HepG2 (cell line): ENCODE measurements around the gene CRYGA. TPM values are rescaled to one million over a fixed set of nuclear protein-coding genes. Genes with fewer than 3 reads are reported as not detected.
A peak's percentile ranks its signal among the peaks of the same experiment; 100 is the strongest.

Experiments used
- CBX5 ChIP-seq: sonication (generic); formaldehyde crosslinking; IDR thresholded peaks from 2 replicates; pipeline ENCODE4 v1.4.0; 2020; ENCODE audit warnings: missing genetic modification reagents, borderline replicate concordance
- CEBPB ChIP-seq: IDR thresholded peaks from 2 replicates; pipeline ENCODE4 v1.6.1; 2011; ENCODE audit warnings: low read depth, low read length, improper control_type of control experiment, borderline replicate concordance
- DNMT3B ChIP-seq: conservative IDR thresholded peaks from 2 replicates; pipeline ENCODE4 v1.6.1; 2016; ENCODE audit warnings: missing biosample characterization, control low read depth
- ELF3 ChIP-seq: IDR thresholded peaks from 2 replicates; pipeline ENCODE4 v1.6.1; 2016; ENCODE audit warnings: missing genetic modification reagents, missing compliant biosample characterization
- FOSL1 ChIP-seq: sonication (generic); formaldehyde crosslinking; IDR thresholded peaks from 2 replicates; pipeline ENCODE4 v1.9.0; 2021; ENCODE audit warnings: missing genetic modification reagents, borderline replicate concordance
- FOXK1 ChIP-seq: sonication (generic); formaldehyde crosslinking; IDR thresholded peaks from 2 replicates; pipeline ENCODE4 v1.4.0; 2020; ENCODE audit warnings: low read depth, missing genetic modification reagents, borderline replicate concordance
- GATAD2A ChIP-seq: IDR thresholded peaks from 2 replicates; pipeline ENCODE4 v1.6.1; 2016
- HOXA3 ChIP-seq: sonication (generic); formaldehyde crosslinking; IDR thresholded peaks from 2 replicates; pipeline ENCODE4 v1.5.0; 2020; ENCODE audit warnings: missing genetic modification reagents
- HOXA7 ChIP-seq: sonication (generic); formaldehyde crosslinking; IDR thresholded peaks from 2 replicates; pipeline ENCODE4 v1.8.1; 2022; ENCODE audit warnings: mild to moderate bottlenecking, missing genetic modification reagents, moderate library complexity
- KAT8 ChIP-seq: IDR thresholded peaks from 2 replicates; pipeline ENCODE4 v1.6.1; 2016; ENCODE audit warnings: missing genetic modification reagents, missing compliant biosample characterization
- PHF21A ChIP-seq: sonication (generic); formaldehyde crosslinking; IDR thresholded peaks from 2 replicates; pipeline ENCODE4 v1.5.0; 2020; ENCODE audit warnings: mild to moderate bottlenecking, missing genetic modification reagents
- RCOR2 ChIP-seq: IDR thresholded peaks from 2 replicates; pipeline ENCODE4 v1.6.1; 2016; ENCODE audit warnings: missing biosample characterization, missing genetic modification reagents
- SALL2 ChIP-seq: sonication (generic); formaldehyde crosslinking; IDR thresholded peaks from 2 replicates; pipeline ENCODE4 v1.8.1; 2023; ENCODE audit warnings: mild to moderate bottlenecking, missing genetic modification reagents, inconsistent platforms
- STAG1 ChIP-seq: sonication (generic); formaldehyde crosslinking; IDR thresholded peaks from 2 replicates; pipeline ENCODE4 v1.4.0; 2020; ENCODE audit warnings: missing genetic modification reagents
- ZNF614 ChIP-seq: IDR thresholded peaks from 2 replicates; pipeline ENCODE4 v1.6.1; 2018; ENCODE audit warnings: missing biosample characterization, missing genetic modification reagents, inconsistent platforms, borderline replicate concordance
- ZNF850 ChIP-seq: sonication (generic); formaldehyde crosslinking; conservative IDR thresholded peaks from 2 replicates; pipeline ENCODE4 v1.9.0; 2021; ENCODE audit warnings: mild to moderate bottlenecking, missing genetic modification reagents
- polyA plus RNA-seq, 8 experiments: library from polyadenylated mRNA; depleted of rRNA in 3 of 8; stranded (reverse) in 7 of 8; unstranded in 1 of 8; fragments of >200 nt; fragmentation: Illumina TruSeq in 4 of 8; extraction: Trizol in 4 of 8; gene quantifications; 2 replicates each; pipeline versions ENCODE4 v1.2.1 to v1.2.3, GENCODE V29; 2011 to 2016; ENCODE audit warnings: low read depth in 4 of 8, missing spikeins in 1 of 8, mixed read lengths in 1 of 8; ENCODE audit not compliant: insufficient read depth in 1 of 8
- total RNA-seq, 5 experiments: library from RNA; depleted of rRNA; stranded (reverse); fragments of >200 nt; fragmentation: Illumina TruSeq; extraction: Trizol; gene quantifications; 2 replicates each; pipeline ENCODE4 v1.2.3, GENCODE V29; 2016; ENCODE audit warnings: low read depth in 1 of 5
- TF ChIP-seq, protein P1 (sequence below): sonication (generic); formaldehyde crosslinking; IDR thresholded peaks from 2 replicates; pipeline ENCODE4 v1.4.0; 2020; ENCODE audit warnings: missing genetic modification reagents
- TF ChIP-seq, protein P2 (sequence below): sonication (generic); IDR thresholded peaks from 2 replicates; pipeline ENCODE4 v1.6.1; 2016; ENCODE audit warnings: low read depth, borderline replicate concordance
- TF ChIP-seq, protein P3 (sequence below): sonication (generic); formaldehyde crosslinking; IDR thresholded peaks from 2 replicates; pipeline ENCODE4 v1.4.0; 2020; ENCODE audit warnings: missing genetic modification reagents
- TF ChIP-seq, protein P4 (sequence below): sonication (generic); formaldehyde crosslinking; IDR thresholded peaks from 2 replicates; pipeline ENCODE4 v1.4.0; 2020; ENCODE audit warnings: missing genetic modification reagents
- TF ChIP-seq, protein P5 (sequence below): IDR thresholded peaks from 2 replicates; pipeline ENCODE4 v1.6.1; 2012; ENCODE audit warnings: inconsistent platforms

The CRYGA gene
- total and polyA plus RNA-seq, 2 of the 13 experiments (the other 11 are each of a cell fraction or from before 2014, with no cell fraction given) = not detected

DNA sequence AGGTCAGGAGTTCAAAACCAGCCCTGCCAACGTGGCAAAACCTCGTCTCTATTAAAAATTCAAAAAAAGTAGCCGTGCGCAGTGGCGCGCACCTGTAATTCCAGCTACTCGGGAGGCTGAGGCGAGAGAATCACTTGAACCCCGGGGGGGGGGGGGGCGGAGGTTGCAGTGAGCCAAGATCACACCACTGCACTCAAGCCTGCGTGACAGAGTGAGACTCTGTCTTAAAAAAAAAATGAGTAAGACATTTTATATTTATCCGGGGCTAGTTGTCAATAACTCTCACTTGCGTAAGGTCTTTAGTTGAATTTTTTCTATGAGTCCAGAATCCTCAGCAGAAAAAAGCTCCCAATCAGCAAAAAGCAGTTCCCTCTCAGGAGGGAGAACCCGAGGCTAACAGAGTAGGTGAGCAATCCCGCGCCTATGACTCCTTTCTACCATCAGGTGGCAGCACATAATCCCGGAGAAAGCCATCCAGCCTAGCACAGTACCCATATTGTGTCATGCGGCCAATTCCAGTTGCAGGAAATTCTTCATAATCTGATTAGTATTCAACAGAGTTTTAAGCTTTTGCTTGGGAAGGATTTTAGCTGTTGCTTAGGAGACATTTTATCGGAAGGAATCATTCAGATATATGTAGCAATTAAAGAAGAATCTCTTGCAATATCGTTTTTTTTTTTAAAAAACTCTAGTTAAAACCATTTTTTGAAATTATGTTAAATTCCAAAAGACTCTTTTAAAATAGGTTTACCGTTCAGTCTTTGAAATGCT lies 11.9 kb upstream of the CRYGA start (continued):
- TF ChIP-seq, protein P1, sequence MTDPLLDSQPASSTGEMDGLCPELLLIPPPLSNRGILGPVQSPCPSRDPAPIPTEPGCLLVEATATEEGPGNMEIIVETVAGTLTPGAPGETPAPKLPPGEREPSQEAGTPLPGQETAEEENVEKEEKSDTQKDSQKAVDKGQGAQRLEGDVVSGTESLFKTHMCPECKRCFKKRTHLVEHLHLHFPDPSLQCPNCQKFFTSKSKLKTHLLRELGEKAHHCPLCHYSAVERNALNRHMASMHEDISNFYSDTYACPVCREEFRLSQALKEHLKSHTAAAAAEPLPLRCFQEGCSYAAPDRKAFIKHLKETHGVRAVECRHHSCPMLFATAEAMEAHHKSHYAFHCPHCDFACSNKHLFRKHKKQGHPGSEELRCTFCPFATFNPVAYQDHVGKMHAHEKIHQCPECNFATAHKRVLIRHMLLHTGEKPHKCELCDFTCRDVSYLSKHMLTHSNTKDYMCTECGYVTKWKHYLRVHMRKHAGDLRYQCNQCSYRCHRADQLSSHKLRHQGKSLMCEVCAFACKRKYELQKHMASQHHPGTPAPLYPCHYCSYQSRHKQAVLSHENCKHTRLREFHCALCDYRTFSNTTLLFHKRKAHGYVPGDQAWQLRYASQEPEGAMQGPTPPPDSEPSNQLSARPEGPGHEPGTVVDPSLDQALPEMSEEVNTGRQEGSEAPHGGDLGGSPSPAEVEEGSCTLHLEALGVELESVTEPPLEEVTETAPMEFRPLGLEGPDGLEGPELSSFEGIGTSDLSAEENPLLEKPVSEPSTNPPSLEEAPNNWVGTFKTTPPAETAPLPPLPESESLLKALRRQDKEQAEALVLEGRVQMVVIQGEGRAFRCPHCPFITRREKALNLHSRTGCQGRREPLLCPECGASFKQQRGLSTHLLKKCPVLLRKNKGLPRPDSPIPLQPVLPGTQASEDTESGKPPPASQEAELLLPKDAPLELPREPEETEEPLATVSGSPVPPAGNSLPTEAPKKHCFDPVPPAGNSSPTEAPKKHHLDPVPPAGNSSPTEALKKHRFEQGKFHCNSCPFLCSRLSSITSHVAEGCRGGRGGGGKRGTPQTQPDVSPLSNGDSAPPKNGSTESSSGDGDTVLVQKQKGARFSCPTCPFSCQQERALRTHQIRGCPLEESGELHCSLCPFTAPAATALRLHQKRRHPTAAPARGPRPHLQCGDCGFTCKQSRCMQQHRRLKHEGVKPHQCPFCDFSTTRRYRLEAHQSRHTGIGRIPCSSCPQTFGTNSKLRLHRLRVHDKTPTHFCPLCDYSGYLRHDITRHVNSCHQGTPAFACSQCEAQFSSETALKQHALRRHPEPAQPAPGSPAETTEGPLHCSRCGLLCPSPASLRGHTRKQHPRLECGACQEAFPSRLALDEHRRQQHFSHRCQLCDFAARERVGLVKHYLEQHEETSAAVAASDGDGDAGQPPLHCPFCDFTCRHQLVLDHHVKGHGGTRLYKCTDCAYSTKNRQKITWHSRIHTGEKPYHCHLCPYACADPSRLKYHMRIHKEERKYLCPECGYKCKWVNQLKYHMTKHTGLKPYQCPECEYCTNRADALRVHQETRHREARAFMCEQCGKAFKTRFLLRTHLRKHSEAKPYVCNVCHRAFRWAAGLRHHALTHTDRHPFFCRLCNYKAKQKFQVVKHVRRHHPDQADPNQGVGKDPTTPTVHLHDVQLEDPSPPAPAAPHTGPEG (CRISPR knock-in tag) = 0 out of 2 replicates have a peak, but pooled peaks have one; percentile 43
- 0 out of 2 replicates have a peak, but pooled peaks have one; percentile 48 for TF ChIP-seq RCOR2 (CRISPR knock-in tag)
- TF ChIP-seq DNMT3B (CRISPR knock-in tag) = no peak
- TF ChIP-seq STAG1 (CRISPR knock-in tag) = peak; percentile 86
- no peak for TF ChIP-seq ZNF850 (CRISPR knock-in tag)
- TF ChIP-seq, protein P2, sequence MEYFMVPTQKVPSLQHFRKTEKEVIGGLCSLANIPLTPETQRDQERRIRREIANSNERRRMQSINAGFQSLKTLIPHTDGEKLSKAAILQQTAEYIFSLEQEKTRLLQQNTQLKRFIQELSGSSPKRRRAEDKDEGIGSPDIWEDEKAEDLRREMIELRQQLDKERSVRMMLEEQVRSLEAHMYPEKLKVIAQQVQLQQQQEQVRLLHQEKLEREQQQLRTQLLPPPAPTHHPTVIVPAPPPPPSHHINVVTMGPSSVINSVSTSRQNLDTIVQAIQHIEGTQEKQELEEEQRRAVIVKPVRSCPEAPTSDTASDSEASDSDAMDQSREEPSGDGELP = 0 out of 2 replicates have a peak, but pooled peaks have one; percentile 18
- TF ChIP-seq SALL2 = 0 out of 2 replicates have a peak, but pooled peaks have one; percentile 13
- peak; percentile 50; the same call in 1 of the 2 replicates for TF ChIP-seq ZNF614 (CRISPR knock-in tag)
- TF ChIP-seq FOXK1 = no peak
- no peak for TF ChIP-seq FOSL1 (CRISPR knock-in tag)
- TF ChIP-seq, protein P3, sequence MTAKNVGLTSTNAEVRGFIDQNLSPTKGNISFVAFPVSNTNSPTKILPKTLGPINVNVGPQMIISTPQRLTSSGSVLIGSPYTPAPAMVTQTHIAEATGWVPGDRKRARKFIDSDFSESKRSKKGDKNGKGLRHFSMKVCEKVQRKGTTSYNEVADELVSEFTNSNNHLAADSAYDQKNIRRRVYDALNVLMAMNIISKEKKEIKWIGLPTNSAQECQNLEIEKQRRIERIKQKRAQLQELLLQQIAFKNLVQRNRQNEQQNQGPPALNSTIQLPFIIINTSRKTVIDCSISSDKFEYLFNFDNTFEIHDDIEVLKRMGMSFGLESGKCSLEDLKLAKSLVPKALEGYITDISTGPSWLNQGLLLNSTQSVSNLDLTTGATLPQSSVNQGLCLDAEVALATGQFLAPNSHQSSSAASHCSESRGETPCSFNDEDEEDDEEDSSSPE (CRISPR knock-in tag) = 0 out of 2 replicates have a peak, but pooled peaks have one; percentile 29
- TF ChIP-seq HOXA3 (CRISPR knock-in tag) = peak; percentile 36; the same call in 1 of the 2 replicates
- TF ChIP-seq HOXA7 (CRISPR knock-in tag) = no peak
- no peak for TF ChIP-seq PHF21A
- peak; percentile 72 for TF ChIP-seq GATAD2A
- peak; percentile 60; the same call in 1 of the 2 replicates for TF ChIP-seq ELF3 (CRISPR knock-in tag)
- peak; percentile 73; the same call in 1 of the 2 replicates for TF ChIP-seq CBX5
- peak; percentile 38; the same call in 1 of the 2 replicates for TF ChIP-seq KAT8
- TF ChIP-seq CEBPB = peak; percentile 69
- TF ChIP-seq, protein P4, sequence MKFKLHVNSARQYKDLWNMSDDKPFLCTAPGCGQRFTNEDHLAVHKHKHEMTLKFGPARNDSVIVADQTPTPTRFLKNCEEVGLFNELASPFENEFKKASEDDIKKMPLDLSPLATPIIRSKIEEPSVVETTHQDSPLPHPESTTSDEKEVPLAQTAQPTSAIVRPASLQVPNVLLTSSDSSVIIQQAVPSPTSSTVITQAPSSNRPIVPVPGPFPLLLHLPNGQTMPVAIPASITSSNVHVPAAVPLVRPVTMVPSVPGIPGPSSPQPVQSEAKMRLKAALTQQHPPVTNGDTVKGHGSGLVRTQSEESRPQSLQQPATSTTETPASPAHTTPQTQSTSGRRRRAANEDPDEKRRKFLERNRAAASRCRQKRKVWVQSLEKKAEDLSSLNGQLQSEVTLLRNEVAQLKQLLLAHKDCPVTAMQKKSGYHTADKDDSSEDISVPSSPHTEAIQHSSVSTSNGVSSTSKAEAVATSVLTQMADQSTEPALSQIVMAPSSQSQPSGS (CRISPR knock-in tag) = peak; percentile 67; the same call in 1 of the 2 replicates
- TF ChIP-seq, protein P5, sequence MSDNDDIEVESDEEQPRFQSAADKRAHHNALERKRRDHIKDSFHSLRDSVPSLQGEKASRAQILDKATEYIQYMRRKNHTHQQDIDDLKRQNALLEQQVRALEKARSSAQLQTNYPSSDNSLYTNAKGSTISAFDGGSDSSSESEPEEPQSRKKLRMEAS = peak; percentile 31; the same call in 1 of the 2 replicates
